ENCODE results near the gene TFR2.

DNA sequence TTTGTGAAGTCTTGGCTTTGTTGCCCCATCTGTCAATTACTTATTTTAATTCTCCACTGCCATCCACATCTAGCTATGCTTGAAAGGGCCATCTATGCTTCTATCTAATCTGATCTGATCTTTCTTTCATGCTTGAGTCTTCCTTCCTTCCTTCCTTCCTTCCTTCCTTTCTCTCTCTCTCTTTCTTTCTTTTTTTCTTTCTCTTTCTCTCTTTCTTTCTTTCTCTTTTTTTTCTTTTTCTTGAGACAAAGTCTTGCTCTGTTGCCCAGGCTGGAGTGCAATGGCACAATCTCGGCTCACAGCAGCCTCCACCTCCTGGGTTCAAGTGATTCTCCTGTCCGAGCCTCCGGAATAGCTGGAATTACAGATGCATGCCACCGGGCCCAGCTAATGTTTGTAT is 11.3 kb downstream of the TFR2 start:
- TF ChIP-seq, protein P1, sequence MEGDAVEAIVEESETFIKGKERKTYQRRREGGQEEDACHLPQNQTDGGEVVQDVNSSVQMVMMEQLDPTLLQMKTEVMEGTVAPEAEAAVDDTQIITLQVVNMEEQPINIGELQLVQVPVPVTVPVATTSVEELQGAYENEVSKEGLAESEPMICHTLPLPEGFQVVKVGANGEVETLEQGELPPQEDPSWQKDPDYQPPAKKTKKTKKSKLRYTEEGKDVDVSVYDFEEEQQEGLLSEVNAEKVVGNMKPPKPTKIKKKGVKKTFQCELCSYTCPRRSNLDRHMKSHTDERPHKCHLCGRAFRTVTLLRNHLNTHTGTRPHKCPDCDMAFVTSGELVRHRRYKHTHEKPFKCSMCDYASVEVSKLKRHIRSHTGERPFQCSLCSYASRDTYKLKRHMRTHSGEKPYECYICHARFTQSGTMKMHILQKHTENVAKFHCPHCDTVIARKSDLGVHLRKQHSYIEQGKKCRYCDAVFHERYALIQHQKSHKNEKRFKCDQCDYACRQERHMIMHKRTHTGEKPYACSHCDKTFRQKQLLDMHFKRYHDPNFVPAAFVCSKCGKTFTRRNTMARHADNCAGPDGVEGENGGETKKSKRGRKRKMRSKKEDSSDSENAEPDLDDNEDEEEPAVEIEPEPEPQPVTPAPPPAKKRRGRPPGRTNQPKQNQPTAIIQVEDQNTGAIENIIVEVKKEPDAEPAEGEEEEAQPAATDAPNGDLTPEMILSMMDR (IDR thresholded peaks at IDR 0.05; ENCODE audit: low read length), result no peak
- TF ChIP-seq EZH2 (IDR thresholded peaks at IDR 0.05; ENCODE audit: borderline replicate concordance, low read length), result no peak

Measured in OCI-LY1 (cell line).